HepG2 (cell line): ENCODE data around the gene REEP3. TPM values are rescaled to one million over a fixed set of nuclear protein-coding genes. Genes with fewer than 3 reads are reported as not detected.

Experiments
- ATAC-seq: fragments of 200-7000 bp; cut with Tn5 transposase; 3 replicates; pipeline ENCODE4 v1.9.1; 2020; ENCODE audit warnings: mild to moderate bottlenecking, moderate library complexity
- BruUV-seq: library from RNA; stranded (reverse); fragments of 400-500 nt; replicated peaks from 2 replicates; lab custom pipeline; 2021; lab: Mats Ljungman, UMichigan
- CTCF ChIA-PET: fragments of 300-600 bp; formaldehyde crosslinking; extraction: SDS; loops from one replicate; lab custom pipeline; 2021; ENCODE audit warnings: low total read pairs, inconsistent platforms, low intra/inter-chr PET ratio; lab: Yijun Ruan, JAX
- POLR2A ChIA-PET: fragments of 350-600 bp; sonication (Branson Sonifier 250); formaldehyde crosslinking; loops from one replicate; lab custom pipeline; 2020; ENCODE audit warnings: antibody characterized with exemption, inconsistent platforms; lab: Yijun Ruan, JAX
- DNase-seq: peaks from one replicate; pipeline ENCODE4 v3.0.0-alpha.2; 2015; ENCODE audit warnings: low spot score
- FAIRE-seq: peaks from 3 replicates; lab custom pipeline; 2011; peaks lifted over from hg19 to GRCh38; lab: Jason Lieb, UNC
- H2AFZ ChIP-seq: one replicate; pipeline ENCODE4 v1.6.1; 2011; ENCODE audit warnings: low read length, inconsistent platforms
- H3K27ac ChIP-seq: fragments of 300-600 bp; 3 replicates; pipeline ENCODE4 v1.8.0; 2011; ENCODE audit warnings: mixed run types, mild to moderate bottlenecking, mixed read lengths, low read length, inconsistent platforms; ENCODE audit not compliant: insufficient read depth; ENCODE audit errors: extremely low read length
- H3K27me3 ChIP-seq, 2 experiments: fragments of 200-600 bp in 1 of 2; 2 replicates in 1 of 2; 3 replicates in 1 of 2; pipeline versions ENCODE4 v1.6.0 to v1.8.0; 2011; ENCODE audit warnings: low read length in 2 of 2, mild to moderate bottlenecking in 2 of 2, moderate library complexity in 2 of 2, inconsistent platforms in 1 of 2; ENCODE audit not compliant: insufficient read depth in 2 of 2, control insufficient read depth in 1 of 2
- H3K36me3 ChIP-seq, 2 experiments: fragments of 200-600 bp in 1 of 2; replicated peaks in 1 of 2; 2 replicates in 1 of 2; 3 replicates in 1 of 2; pipeline versions ENCODE4 v1.5.1 to v1.8.0; 2011; ENCODE audit warnings: low read length in 2 of 2, inconsistent platforms in 1 of 2; ENCODE audit not compliant: insufficient read depth in 2 of 2, control insufficient read depth in 1 of 2
- H3K4me1 ChIP-seq: 2 replicates; pipeline ENCODE4 v1.5.1; 2012; ENCODE audit warnings: low read length, inconsistent platforms; ENCODE audit not compliant: insufficient read depth
- H3K4me2 ChIP-seq: 2 replicates; pipeline ENCODE4 v1.6.0; 2011; ENCODE audit warnings: low read depth, low read length, inconsistent platforms
- H3K4me3 ChIP-seq, 3 experiments: fragments of 200-600 bp in 1 of 3; sonication (generic), shearing (Covaris generic) in 1 of 3; replicated peaks in 1 of 3; 2 replicates each; pipeline ENCODE4 v1.5.1; 2011 to 2016; ENCODE audit warnings: low read length in 3 of 3, inconsistent platforms in 2 of 3, low read depth in 2 of 3, mild to moderate bottlenecking in 2 of 3, control low read depth in 1 of 3, mixed read lengths in 1 of 3; ENCODE audit not compliant: insufficient read depth in 1 of 3
- H3K79me2 ChIP-seq: one replicate; pipeline ENCODE4 v1.6.1; 2011; ENCODE audit warnings: low read length, inconsistent platforms; ENCODE audit not compliant: insufficient read depth
- H3K9ac ChIP-seq: 2 replicates; pipeline ENCODE4 v1.6.0; 2011; ENCODE audit warnings: mild to moderate bottlenecking, low read depth, low read length, inconsistent platforms; ENCODE audit not compliant: insufficient read depth
- H3K9me3 ChIP-seq: 2 replicates; pipeline ENCODE4 v1.5.1; 2012; ENCODE audit warnings: mild to moderate bottlenecking, low read length
- H4K20me1 ChIP-seq: 2 replicates; pipeline ENCODE4 v1.6.0; 2011; ENCODE audit warnings: inconsistent platforms, mild to moderate bottlenecking, low read length, moderate library complexity; ENCODE audit not compliant: insufficient read depth
- LCORL ChIP-seq, 2 experiments: fragments of 450-650 bp in 1 of 2; sonication (generic) in 1 of 2; formaldehyde crosslinking in 1 of 2; IDR thresholded peaks; 2 replicates each; pipeline versions ENCODE4 v1.5.0 to v1.6.1; 2017 to 2020; ENCODE audit warnings: antibody characterized with exemption in 1 of 2, missing genetic modification reagents in 1 of 2
- NCOA1 ChIP-seq: sonication (generic); formaldehyde crosslinking; IDR thresholded peaks from 2 replicates; pipeline ENCODE4 v1.9.0; 2021; ENCODE audit warnings: missing genetic modification reagents
- PLRG1 ChIP-seq: fragments of 450-650 bp; conservative IDR thresholded peaks from 2 replicates; pipeline ENCODE4 v1.6.1; 2016
- ZFP62 ChIP-seq: sonication (generic); formaldehyde crosslinking; IDR thresholded peaks from 2 replicates; pipeline ENCODE4 v1.4.0; 2020; ENCODE audit warnings: missing genetic modification reagents
- ZNF337 ChIP-seq: sonication (generic); formaldehyde crosslinking; IDR thresholded peaks from 2 replicates; pipeline ENCODE4 v1.5.1; 2020; ENCODE audit warnings: missing genetic modification reagents, low read depth, mild to moderate bottlenecking, borderline replicate concordance
- ZNF572 ChIP-seq: sonication (generic); formaldehyde crosslinking; IDR thresholded peaks from 2 replicates; pipeline ENCODE4 v1.5.1; 2020; ENCODE audit warnings: mild to moderate bottlenecking, missing genetic modification reagents
- ZNF839 ChIP-seq: sonication (generic); formaldehyde crosslinking; IDR thresholded peaks from 2 replicates; pipeline ENCODE4 v1.4.0; 2020; ENCODE audit warnings: missing genetic modification reagents, mild to moderate bottlenecking, borderline replicate concordance
- whole genome bisulfite sequencing: methylation state at CpG from one replicate; pipeline ENCODE4 v1.1.6; 2017; ENCODE audit warnings: low lambda C conversion rate; 5-methylcytosine and 5-hydroxymethylcytosine counted together
- in situ Hi-C: cut with HindIII; loops from 2 replicates; pipeline ENCODE4 v1.10.0; 2017; ENCODE audit warnings: low pct_unique_long_range_greater_than_20kb; ENCODE audit not compliant: extremely low pct_ligation_motif_present
- intact Hi-C: fragments of 100-400 bp; cut with micrococcal nuclease; formaldehyde crosslinking; loops from one replicate; pipeline ENCODE4 v1.10.0; 2022; ENCODE audit not compliant: unreplicated experiment
- polyA plus RNA-seq, 8 experiments: library from polyadenylated mRNA; depleted of rRNA in 3 of 8; stranded (reverse) in 7 of 8; unstranded in 1 of 8; fragments of >200 nt; fragmentation: Illumina TruSeq in 4 of 8; extraction: Trizol in 4 of 8; gene quantifications; 2 replicates each; pipeline versions ENCODE4 v1.2.1 to v1.2.3, GENCODE V29; 2011 to 2016; ENCODE audit warnings: low read depth in 4 of 8, missing spikeins in 1 of 8, mixed read lengths in 1 of 8; ENCODE audit not compliant: insufficient read depth in 1 of 8
- total RNA-seq, 5 experiments: library from RNA; depleted of rRNA; stranded (reverse); fragments of >200 nt; fragmentation: Illumina TruSeq; extraction: Trizol; gene quantifications; 2 replicates each; pipeline ENCODE4 v1.2.3, GENCODE V29; 2016; ENCODE audit warnings: low read depth in 1 of 5
- TF ChIP-seq, protein P1 (sequence below): sonication (generic); formaldehyde crosslinking; IDR thresholded peaks from 2 replicates; pipeline ENCODE4 v1.5.0; 2020; ENCODE audit warnings: missing genetic modification reagents
- TF ChIP-seq, protein P2 (sequence below): sonication (generic); formaldehyde crosslinking; IDR thresholded peaks from 2 replicates; pipeline ENCODE4 v1.4.0; 2020; ENCODE audit warnings: missing genetic modification reagents, mild to moderate bottlenecking, borderline replicate concordance
- TF ChIP-seq, protein P3 (sequence below): sonication (generic); formaldehyde crosslinking; IDR thresholded peaks from 2 replicates; pipeline ENCODE4 v1.4.0; 2020; ENCODE audit warnings: missing genetic modification reagents
- TF ChIP-seq, protein P4 (sequence below): sonication (generic); formaldehyde crosslinking; IDR thresholded peaks from 2 replicates; pipeline ENCODE4 v1.5.0; 2020; ENCODE audit warnings: mild to moderate bottlenecking, missing genetic modification reagents

Gene REEP3
- total and polyA plus RNA-seq, 2 of the 13 experiments (the other 11 are each of a cell fraction or from before 2014, with no cell fraction given), result 7.1 to 31.4 TPM

DNA sequence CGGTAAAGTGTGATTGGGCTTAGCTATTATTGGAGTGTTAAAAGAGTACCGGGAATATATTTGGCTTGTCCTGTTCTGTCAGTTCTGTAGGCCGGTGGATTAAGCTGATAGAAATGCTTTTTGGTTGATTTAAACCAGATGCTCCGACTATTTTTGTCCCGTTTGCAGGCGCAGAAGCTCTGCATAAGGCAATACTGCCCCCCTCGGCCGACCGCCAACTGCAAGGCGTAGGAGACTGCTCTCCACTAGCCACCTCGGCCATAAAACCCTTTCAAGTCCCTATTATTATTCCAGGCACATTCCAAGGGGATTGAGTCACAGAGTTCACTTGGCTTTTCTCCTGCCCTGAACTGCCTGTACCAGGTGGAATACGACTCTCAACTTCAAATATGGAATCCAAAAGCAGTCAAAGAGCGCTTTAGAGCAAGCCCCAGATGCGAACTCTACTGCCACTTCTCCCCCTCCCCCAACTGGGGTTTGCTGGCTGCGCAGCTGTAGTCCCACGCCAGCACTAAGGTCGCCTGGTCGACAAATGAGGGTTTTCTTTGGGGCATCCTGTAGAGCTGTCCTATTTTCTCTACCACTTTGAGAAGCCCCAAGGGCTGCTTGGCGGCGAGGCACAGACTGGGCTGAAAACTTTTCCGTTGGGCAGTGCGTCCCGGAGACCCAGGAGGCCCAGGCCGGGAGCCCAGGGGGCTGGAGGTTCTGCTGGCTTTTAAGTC is 108.3 kb downstream of the REEP3 start (continued):
- TF ChIP-seq, protein P1, sequence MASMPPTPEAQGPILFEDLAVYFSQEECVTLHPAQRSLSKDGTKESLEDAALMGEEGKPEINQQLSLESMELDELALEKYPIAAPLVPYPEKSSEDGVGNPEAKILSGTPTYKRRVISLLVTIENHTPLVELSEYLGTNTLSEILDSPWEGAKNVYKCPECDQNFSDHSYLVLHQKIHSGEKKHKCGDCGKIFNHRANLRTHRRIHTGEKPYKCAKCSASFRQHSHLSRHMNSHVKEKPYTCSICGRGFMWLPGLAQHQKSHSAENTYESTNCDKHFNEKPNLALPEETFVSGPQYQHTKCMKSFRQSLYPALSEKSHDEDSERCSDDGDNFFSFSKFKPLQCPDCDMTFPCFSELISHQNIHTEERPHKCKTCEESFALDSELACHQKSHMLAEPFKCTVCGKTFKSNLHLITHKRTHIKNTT (CRISPR knock-in tag), result no peak
- TF ChIP-seq, protein P2, sequence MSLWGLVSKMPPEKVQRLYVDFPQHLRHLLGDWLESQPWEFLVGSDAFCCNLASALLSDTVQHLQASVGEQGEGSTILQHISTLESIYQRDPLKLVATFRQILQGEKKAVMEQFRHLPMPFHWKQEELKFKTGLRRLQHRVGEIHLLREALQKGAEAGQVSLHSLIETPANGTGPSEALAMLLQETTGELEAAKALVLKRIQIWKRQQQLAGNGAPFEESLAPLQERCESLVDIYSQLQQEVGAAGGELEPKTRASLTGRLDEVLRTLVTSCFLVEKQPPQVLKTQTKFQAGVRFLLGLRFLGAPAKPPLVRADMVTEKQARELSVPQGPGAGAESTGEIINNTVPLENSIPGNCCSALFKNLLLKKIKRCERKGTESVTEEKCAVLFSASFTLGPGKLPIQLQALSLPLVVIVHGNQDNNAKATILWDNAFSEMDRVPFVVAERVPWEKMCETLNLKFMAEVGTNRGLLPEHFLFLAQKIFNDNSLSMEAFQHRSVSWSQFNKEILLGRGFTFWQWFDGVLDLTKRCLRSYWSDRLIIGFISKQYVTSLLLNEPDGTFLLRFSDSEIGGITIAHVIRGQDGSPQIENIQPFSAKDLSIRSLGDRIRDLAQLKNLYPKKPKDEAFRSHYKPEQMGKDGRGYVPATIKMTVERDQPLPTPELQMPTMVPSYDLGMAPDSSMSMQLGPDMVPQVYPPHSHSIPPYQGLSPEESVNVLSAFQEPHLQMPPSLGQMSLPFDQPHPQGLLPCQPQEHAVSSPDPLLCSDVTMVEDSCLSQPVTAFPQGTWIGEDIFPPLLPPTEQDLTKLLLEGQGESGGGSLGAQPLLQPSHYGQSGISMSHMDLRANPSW (CRISPR knock-in tag), result 0 out of 2 replicates have a peak, but pooled peaks have one; percentile 16
- TF ChIP-seq PLRG1, result no peak
- TF ChIP-seq, all 625 proteins: peak for 100

DNA sequence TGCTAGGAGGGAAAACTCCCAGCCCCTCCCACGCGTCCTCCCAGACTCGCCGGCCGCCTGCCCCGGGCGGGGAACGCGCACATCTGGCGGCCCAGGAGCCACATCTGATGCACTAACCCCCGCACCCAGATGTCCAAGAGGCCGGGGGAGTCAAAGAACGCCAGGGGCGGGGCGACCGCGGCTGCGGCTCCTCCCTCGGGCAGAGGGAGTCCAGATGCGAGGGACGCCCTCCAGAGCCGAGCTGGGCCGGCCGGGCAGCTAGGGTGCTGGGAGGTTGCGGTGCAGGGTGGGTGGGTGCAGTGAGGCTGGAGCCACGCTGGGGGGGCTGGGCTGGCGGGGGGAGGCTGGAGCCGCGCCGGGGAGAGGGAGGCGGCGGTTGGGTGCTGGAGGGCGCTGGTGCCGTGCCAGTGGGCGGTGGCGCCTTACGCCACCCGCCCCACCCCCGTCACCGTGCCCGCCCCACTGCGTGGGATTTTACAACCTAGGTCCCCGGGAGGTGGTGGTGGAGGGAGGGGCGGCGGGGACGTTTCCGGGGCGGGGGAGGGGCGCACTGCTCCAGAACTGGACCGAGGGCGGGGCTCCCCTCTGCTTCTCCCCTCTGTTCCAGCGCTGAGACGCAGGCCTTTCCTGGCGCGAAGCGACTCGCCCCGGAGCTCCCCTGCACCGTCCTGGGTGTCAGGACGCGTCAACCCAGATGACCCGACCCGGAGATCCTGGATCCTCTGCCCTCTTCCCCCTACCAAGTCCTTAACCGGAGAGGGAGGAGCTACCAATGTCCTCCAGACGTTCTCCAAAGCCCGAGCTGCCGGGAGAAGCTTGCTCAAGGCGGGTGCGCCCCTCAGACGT is 109.1 kb downstream of the REEP3 start:
- Histone ChIP-seq H3K4me3 (peak overlapping the region; percentile 70 to 85 (median 75)), H2AFZ (peak overlapping the region; percentile 97), H4K20me1 (no peaks in the 10 kb centered on the region), H3K27ac (peak overlapping the region; percentile 60), H3K4me1 (peaks cover 30% of the 10 kb centered on the region), H3K79me2 (no peaks in the 10 kb centered on the region), H3K36me3 (no peaks in the 10 kb centered on the region), H3K9me3 (no peaks in the 10 kb centered on the region), H3K4me2 (peak overlapping the region; percentile 99), H3K9ac (peak overlapping the region; percentile 64), H3K27me3 (no peaks in the 10 kb centered on the region; a peak in 1 of 5 replicates)
- intact Hi-C loops, result no loop called here
- FAIRE-seq (no peak), DNase-seq (peak; percentile 69), ATAC-seq (peak; percentile 89)
- BruUV-seq, result no TSS peak
- CTCF ChIA-PET, result interaction anchor here (1.3 to 1.5 kb wide), 2 partner anchors 414 to 463 kb away, joined by 6 to 19 read pairs; no protein-coding TSS in a partner anchor
- WGBS, result 1% methylated on average over 25 of the region's 70 CpGs
- POLR2A ChIA-PET, result interaction anchor here (0.5 to 3.2 kb wide), 6 partner anchors 109 to 463 kb away, joined by 3 to 27 read pairs (median 6); partner anchors contain the start of gene JMJD1C
- in situ Hi-C loops, result loop anchor here (5.0 to 10.0 kb wide), 3 partner anchors 84 to 463 kb away; no protein-coding TSS in a partner anchor
- TF ChIP-seq ZNF572 (CRISPR knock-in tag), result 0 out of 2 replicates have a peak, but pooled peaks have one; percentile 39
- TF ChIP-seq, protein P3, sequence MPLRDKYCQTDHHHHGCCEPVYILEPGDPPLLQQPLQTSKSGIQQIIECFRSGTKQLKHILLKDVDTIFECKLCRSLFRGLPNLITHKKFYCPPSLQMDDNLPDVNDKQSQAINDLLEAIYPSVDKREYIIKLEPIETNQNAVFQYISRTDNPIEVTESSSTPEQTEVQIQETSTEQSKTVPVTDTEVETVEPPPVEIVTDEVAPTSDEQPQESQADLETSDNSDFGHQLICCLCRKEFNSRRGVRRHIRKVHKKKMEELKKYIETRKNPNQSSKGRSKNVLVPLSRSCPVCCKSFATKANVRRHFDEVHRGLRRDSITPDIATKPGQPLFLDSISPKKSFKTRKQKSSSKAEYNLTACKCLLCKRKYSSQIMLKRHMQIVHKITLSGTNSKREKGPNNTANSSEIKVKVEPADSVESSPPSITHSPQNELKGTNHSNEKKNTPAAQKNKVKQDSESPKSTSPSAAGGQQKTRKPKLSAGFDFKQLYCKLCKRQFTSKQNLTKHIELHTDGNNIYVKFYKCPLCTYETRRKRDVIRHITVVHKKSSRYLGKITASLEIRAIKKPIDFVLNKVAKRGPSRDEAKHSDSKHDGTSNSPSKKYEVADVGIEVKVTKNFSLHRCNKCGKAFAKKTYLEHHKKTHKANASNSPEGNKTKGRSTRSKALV (CRISPR knock-in tag), result no peak
- TF ChIP-seq, protein P4, sequence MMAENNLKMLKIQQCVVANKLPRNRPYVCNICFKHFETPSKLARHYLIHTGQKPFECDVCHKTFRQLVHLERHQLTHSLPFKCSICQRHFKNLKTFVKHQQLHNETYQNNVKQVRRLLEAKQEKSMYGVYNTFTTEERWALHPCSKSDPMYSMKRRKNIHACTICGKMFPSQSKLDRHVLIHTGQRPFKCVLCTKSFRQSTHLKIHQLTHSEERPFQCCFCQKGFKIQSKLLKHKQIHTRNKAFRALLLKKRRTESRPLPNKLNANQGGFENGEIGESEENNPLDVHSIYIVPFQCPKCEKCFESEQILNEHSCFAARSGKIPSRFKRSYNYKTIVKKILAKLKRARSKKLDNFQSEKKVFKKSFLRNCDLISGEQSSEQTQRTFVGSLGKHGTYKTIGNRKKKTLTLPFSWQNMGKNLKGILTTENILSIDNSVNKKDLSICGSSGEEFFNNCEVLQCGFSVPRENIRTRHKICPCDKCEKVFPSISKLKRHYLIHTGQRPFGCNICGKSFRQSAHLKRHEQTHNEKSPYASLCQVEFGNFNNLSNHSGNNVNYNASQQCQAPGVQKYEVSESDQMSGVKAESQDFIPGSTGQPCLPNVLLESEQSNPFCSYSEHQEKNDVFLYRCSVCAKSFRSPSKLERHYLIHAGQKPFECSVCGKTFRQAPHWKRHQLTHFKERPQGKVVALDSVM (CRISPR knock-in tag), result no peak; the same call in none of the 2 replicates
- TF ChIP-seq ZNF839 (CRISPR knock-in tag), result no peak
- TF ChIP-seq LCORL (IDR thresholded peaks at IDR 0.05), result no peak
- TF ChIP-seq LCORL (CRISPR knock-in tag; IDR thresholded peaks at IDR 0.05), result no peak
- TF ChIP-seq NCOA1 (CRISPR knock-in tag), result no peak
- TF ChIP-seq ZFP62 (CRISPR knock-in tag), result no peak
- no peak for TF ChIP-seq ZNF337
